GM06990 (cell line): ENCODE results near the gene SERINC5.

Source experiments
- DNase-seq: peaks from one replicate; pipeline ENCODE4 v3.0.0-alpha.2; 2011; ENCODE audit not compliant: insufficient read length; ENCODE audit errors: extremely low read depth
- H3K27me3 ChIP-seq: replicated peaks from 2 replicates; pipeline ENCODE4 v1.6.0; 2011; ENCODE audit warnings: low read length; ENCODE audit not compliant: control insufficient read depth, insufficient read depth
- H3K36me3 ChIP-seq: 2 replicates; pipeline ENCODE4 v1.5.1; 2011; ENCODE audit warnings: low read length; ENCODE audit not compliant: control insufficient read depth, insufficient read depth
- H3K4me3 ChIP-seq: replicated peaks from 2 replicates; pipeline ENCODE4 v1.5.1; 2011; ENCODE audit warnings: low read depth, mild to moderate bottlenecking, control low read depth, low read length
- CTCF ChIP-seq: IDR thresholded peaks from 2 replicates; pipeline ENCODE4 v1.5.1; 2011; ENCODE audit warnings: low read length, control low read depth, mild to moderate bottlenecking, inconsistent platforms; ENCODE audit not compliant: insufficient read depth, poor library complexity, severe bottlenecking

The SERINC5 gene

GRCh38 chr5:80082731-80083100 is 173.1 kb downstream of the SERINC5 start:
- DNase-seq, result peak; percentile 54
- Histone ChIP-seq H3K36me3 (no peaks in the 10 kb centered on the region), H3K4me3 (peak overlapping the region; percentile 49), H3K27me3 (no peaks in the 10 kb centered on the region)
- TF ChIP-seq CTCF, result peak; percentile 99

- no peak for TF ChIP-seq CTCF
- no peak for DNase-seq
- Histone ChIP-seq H3K4me3 (no peak overlapping the region), H3K36me3 (no peaks in the 10 kb centered on the region), H3K27me3 (no peaks in the 10 kb centered on the region)
These were observed 173.6 kb downstream of the SERINC5 start for GRCh38 chr5:80082281-80082680.

- Histone ChIP-seq H3K4me3 (no peak overlapping the region), H3K36me3 (no peaks in the 10 kb centered on the region), H3K27me3 (no peaks in the 10 kb centered on the region)
- no peak for DNase-seq
- TF ChIP-seq CTCF, result no peak
These were observed 176.9 kb downstream of the SERINC5 start for GRCh38 chr5:80078921-80079320.

GRCh38 chr5:80077051-80077714 is 178.7 kb downstream of the SERINC5 start:
- DNase-seq, result no peak
- TF ChIP-seq CTCF, result no peak
- Histone ChIP-seq H3K4me3 (no peak overlapping the region), H3K27me3 (no peaks in the 10 kb centered on the region), H3K36me3 (no peaks in the 10 kb centered on the region)

- Histone ChIP-seq H3K36me3 (no peaks in the 10 kb centered on the region), H3K4me3 (no peak overlapping the region), H3K27me3 (no peaks in the 10 kb centered on the region; the same call in 1 of the 2 replicates)
- TF ChIP-seq CTCF, result no peak
- no peak for DNase-seq
These were observed 179.5 kb downstream of the SERINC5 start for GRCh38 chr5:80076131-80077050.
